ENCODE data around the gene CCDC158.

The CCDC158 gene

GRCh38 chr4:76449833-76450232, 28.9 kb upstream of the CCDC158 start:
- no peaks in the 10 kb centered on the region for H3K27me3 ChIP-seq (ENCODE audit: control insufficient read depth, insufficient read depth, low read length)
- no peak overlapping the region for H3K27ac ChIP-seq
- H3K4me1 ChIP-seq, result no peaks in the 10 kb centered on the region
- no peak for TF ChIP-seq CTCF (IDR thresholded peaks at IDR 0.05)
- H3K9ac ChIP-seq, result no peak overlapping the region
- H3K9me3 ChIP-seq (ENCODE audit: control insufficient read depth, low read length), result no peaks in the 10 kb centered on the region
- no peaks in the 10 kb centered on the region for H3K36me3 ChIP-seq (ENCODE audit: control insufficient read depth, insufficient read depth, low read length)
- no peak overlapping the region for H3K4me3 ChIP-seq (ENCODE audit: low read depth, low read length)
- no peak overlapping the region for H3K4me2 ChIP-seq (ENCODE audit: low read length)
- H3K79me2 ChIP-seq, result no peaks in the 10 kb centered on the region
- H2AFZ ChIP-seq, result no peak overlapping the region

GRCh38 chr4:76449362-76449767, 28.4 kb upstream of the CCDC158 start:
- no peak overlapping the region for H3K27ac ChIP-seq
- H3K9ac ChIP-seq, result no peak overlapping the region
- no peak overlapping the region for H3K4me3 ChIP-seq (ENCODE audit: low read depth, low read length)

GRCh38 chr4:76448211-76448610, 27.3 kb upstream of the CCDC158 start:
- no peaks in the 10 kb centered on the region for H3K9me3 ChIP-seq (ENCODE audit: control insufficient read depth, low read length)
- no peak overlapping the region for H3K27ac ChIP-seq
- H3K4me1 ChIP-seq, result no peaks in the 10 kb centered on the region
- H3K27me3 ChIP-seq (ENCODE audit: control insufficient read depth, insufficient read depth, low read length), result no peaks in the 10 kb centered on the region
- no peak overlapping the region for H3K4me2 ChIP-seq (ENCODE audit: low read length)
- no peak overlapping the region for H2AFZ ChIP-seq
- no peaks in the 10 kb centered on the region for H3K79me2 ChIP-seq
- H3K4me3 ChIP-seq (ENCODE audit: low read depth, low read length), result no peak overlapping the region
- no peak for TF ChIP-seq CTCF (IDR thresholded peaks at IDR 0.05)
- H3K36me3 ChIP-seq (ENCODE audit: control insufficient read depth, insufficient read depth, low read length), result no peaks in the 10 kb centered on the region
- H3K9ac ChIP-seq, result no peak overlapping the region

More at GRCh38 chr4:76449362-76449767, 28.4 kb upstream of the CCDC158 start:
- Histone ChIP-seq H3K4me2 (ENCODE audit: low read length) (no peak overlapping the region), H3K36me3 (ENCODE audit: control insufficient read depth, insufficient read depth, low read length) (no peaks in the 10 kb centered on the region), H3K4me1 (no peaks in the 10 kb centered on the region), H3K9me3 (ENCODE audit: control insufficient read depth, low read length) (no peaks in the 10 kb centered on the region), H2AFZ (no peak overlapping the region), H3K27me3 (ENCODE audit: control insufficient read depth, insufficient read depth, low read length) (no peaks in the 10 kb centered on the region), H3K79me2 (no peaks in the 10 kb centered on the region)
- no peak for TF ChIP-seq CTCF (IDR thresholded peaks at IDR 0.05)

GRCh38 chr4:76447393-76447851, 26.5 kb upstream of the CCDC158 start:
- H3K36me3 ChIP-seq (ENCODE audit: control insufficient read depth, insufficient read depth, low read length), result no peaks in the 10 kb centered on the region
- no peak overlapping the region for H3K27ac ChIP-seq
- no peak overlapping the region for H3K4me3 ChIP-seq (ENCODE audit: low read depth, low read length)
- H3K9me3 ChIP-seq (ENCODE audit: control insufficient read depth, low read length), result no peaks in the 10 kb centered on the region
- no peak overlapping the region for H3K4me2 ChIP-seq (ENCODE audit: low read length)
- H3K4me1 ChIP-seq, result no peaks in the 10 kb centered on the region
- H3K9ac ChIP-seq, result no peak overlapping the region
- H3K27me3 ChIP-seq (ENCODE audit: control insufficient read depth, insufficient read depth, low read length), result no peaks in the 10 kb centered on the region
- H3K79me2 ChIP-seq, result no peaks in the 10 kb centered on the region
- no peak overlapping the region for H2AFZ ChIP-seq
- no peak for TF ChIP-seq CTCF (IDR thresholded peaks at IDR 0.05)

GRCh38 chr4:76445911-76446310, 25.0 kb upstream of the CCDC158 start:
- Histone ChIP-seq H2AFZ (no peak overlapping the region), H3K36me3 (ENCODE audit: control insufficient read depth, insufficient read depth, low read length) (no peaks in the 10 kb centered on the region), H3K9ac (no peak overlapping the region), H3K4me2 (ENCODE audit: low read length) (no peak overlapping the region), H3K4me3 (ENCODE audit: low read depth, low read length) (no peak overlapping the region), H3K27me3 (ENCODE audit: control insufficient read depth, insufficient read depth, low read length) (no peaks in the 10 kb centered on the region), H3K27ac (no peak overlapping the region), H3K4me1 (no peaks in the 10 kb centered on the region), H3K79me2 (no peaks in the 10 kb centered on the region), H3K9me3 (ENCODE audit: control insufficient read depth, low read length) (no peaks in the 10 kb centered on the region)
- TF ChIP-seq CTCF (IDR thresholded peaks at IDR 0.05), result no peak

All from parathyroid adenoma (tissue), 2 donors.